Measurements from ENCODE around the gene IRF9.

- TF ChIP-seq CTCF (IDR thresholded peaks at IDR 0.05; ENCODE audit: insufficient read depth, low read length) (no peak), POLR2AphosphoS5 (IDR thresholded peaks at IDR 0.05; ENCODE audit: low read depth) (no peak)
Measured at GRCh38 chr14:24185741-24186140, 24.7 kb downstream of the IRF9 start.

All from HL-60 (cell line).